B cell (primary cell): ENCODE results near the gene POP4. TPM values are rescaled to one million over a fixed set of nuclear protein-coding genes. Genes with fewer than 3 reads are reported as not detected.

ENCODE experiments used
- ATAC-seq: fragments of 200-7000 bp; cut with Tn5 transposase; one replicate; pipeline ENCODE4 v1.10.0; 2021; ENCODE audit warnings: low read depth, mild to moderate bottlenecking, moderate number of reproducible peaks, moderate library complexity
- CTCF ChIA-PET: fragments of 350-600 bp; sonication (Branson Sonifier 250); formaldehyde crosslinking; loops from one replicate; lab custom pipeline; 2021; ENCODE audit warnings: antibody characterized with exemption, inconsistent platforms; lab: Charles Lee
- POLR2A ChIA-PET: fragments of 350-600 bp; sonication (Branson Sonifier 250); formaldehyde crosslinking; loops from one replicate; lab custom pipeline; 2021; ENCODE audit warnings: antibody characterized with exemption; lab: Charles Lee
- DNase-seq: peaks from one replicate; pipeline ENCODE4 v3.0.0; 2013
- H2AFZ ChIP-seq: 2 replicates; pipeline ENCODE4 v1.6.1; 2012; ENCODE audit warnings: mild to moderate bottlenecking, low read depth, low read length; ENCODE audit not compliant: insufficient read depth, poor library complexity, severe bottlenecking
- H3K27ac ChIP-seq, 2 donors: 1 replicate in 1 of 2; 2 replicates in 1 of 2; pipeline ENCODE4 v1.5.1; 2012 to 2013; ENCODE audit warnings: low read length in 2 of 2, mild to moderate bottlenecking in 2 of 2, moderate library complexity in 1 of 2
- H3K27me3 ChIP-seq, 4 experiments: fragments of 200-600 bp in 1 of 4; sonication (generic) in 1 of 4; replicated peaks in 1 of 4; 1 replicate in 2 of 4; 2 replicates in 2 of 4; pipeline versions ENCODE4 v1.6.1 to v1.7.0; 2013 to 2016; ENCODE audit warnings: low read length in 3 of 4, mild to moderate bottlenecking in 2 of 4, mixed read lengths in 1 of 4, moderate library complexity in 1 of 4; ENCODE audit not compliant: insufficient read depth in 4 of 4, control insufficient read depth in 3 of 4; ENCODE audit errors: control extremely low read depth in 1 of 4
- H3K36me3 ChIP-seq, 2 experiments: replicated peaks in 1 of 2; 1 replicate in 1 of 2; 2 replicates in 1 of 2; pipeline versions ENCODE4 v1.6.1 to v1.7.1; 2013; ENCODE audit warnings: low read length in 1 of 2; ENCODE audit not compliant: insufficient read depth in 2 of 2, control insufficient read depth in 1 of 2; ENCODE audit errors: control extremely low read depth in 1 of 2, extremely low read depth in 1 of 2
- H3K4me1 ChIP-seq, 2 donors: fragments of 200-600 bp in 1 of 2; sonication (generic) in 1 of 2; 1 replicate in 1 of 2; 2 replicates in 1 of 2; pipeline versions ENCODE4 v1.5.1 to v1.6.1; 2013 to 2017; ENCODE audit warnings: low read length in 2 of 2; ENCODE audit not compliant: control insufficient read depth in 2 of 2, insufficient read depth in 2 of 2
- H3K4me2 ChIP-seq: replicated peaks from 2 replicates; pipeline ENCODE3; 2012; ENCODE audit warnings: mild to moderate bottlenecking, low read depth, low read length; ENCODE audit not compliant: poor library complexity, severe bottlenecking
- H3K4me3 ChIP-seq, 5 experiments: fragments of 200-600 bp in 1 of 5; sonication (generic) in 1 of 5; 1 replicate in 3 of 5; 2 replicates in 2 of 5; pipeline versions ENCODE4 v1.5.1 to v1.7.0; 2011 to 2016; ENCODE audit warnings: low read length in 4 of 5, mild to moderate bottlenecking in 4 of 5, low read depth in 2 of 5, control low read depth in 1 of 5, moderate library complexity in 1 of 5; ENCODE audit not compliant: insufficient read depth in 1 of 5; ENCODE audit errors: control extremely low read depth in 1 of 5, extremely low read depth in 1 of 5
- H3K79me2 ChIP-seq: fragments of 200-600 bp; sonication (generic); one replicate; pipeline ENCODE4 v1.6.0; 2016; ENCODE audit warnings: low read length; ENCODE audit not compliant: control insufficient read depth, insufficient read depth
- H3K9ac ChIP-seq: fragments of 200-600 bp; sonication (generic); 2 replicates; pipeline ENCODE4 v1.6.1; 2017; ENCODE audit warnings: mild to moderate bottlenecking, low read length, moderate library complexity
- H3K9me3 ChIP-seq, 3 donors: one replicate each; pipeline versions ENCODE4 v1.6.1 to v1.7.1; 2013; ENCODE audit warnings: low read length in 2 of 3; ENCODE audit not compliant: control insufficient read depth in 2 of 3, insufficient read depth in 1 of 3; ENCODE audit errors: control extremely low read depth in 1 of 3
- H4K20me1 ChIP-seq: 2 replicates; pipeline ENCODE4 v1.6.0; 2012; ENCODE audit warnings: mild to moderate bottlenecking, low read length; ENCODE audit not compliant: insufficient read depth, control insufficient read depth, poor library complexity, severe bottlenecking
- H3K27ac Mint-ChIP-seq: one replicate; pipeline ENCODE4 v1.8.0; 2021; ENCODE audit warnings: mixed read lengths
- H3K27me3 Mint-ChIP-seq: one replicate; pipeline ENCODE4 v1.8.0; 2021; ENCODE audit warnings: mixed read lengths
- H3K4me1 Mint-ChIP-seq: one replicate; pipeline ENCODE4 v1.8.0; 2021; ENCODE audit warnings: mixed read lengths
- H3K4me3 Mint-ChIP-seq: one replicate; pipeline ENCODE4 v1.8.0; 2021; ENCODE audit warnings: mixed read lengths
- H3K9me3 Mint-ChIP-seq: one replicate; pipeline ENCODE4 v1.8.0; 2022; ENCODE audit warnings: mixed read lengths; ENCODE audit not compliant: insufficient read depth
- EZH2 ChIP-seq: IDR thresholded peaks from 2 replicates; pipeline ENCODE4 v1.6.1; 2012; ENCODE audit warnings: borderline replicate concordance, low read depth, mild to moderate bottlenecking, moderate library complexity, low read length; ENCODE audit not compliant: insufficient read depth, poor library complexity, severe bottlenecking
- WGBS: methylation state at CpG from one replicate; pipeline ENCODE4 v1.1.5; 2013; ENCODE audit warnings: missing lambda C conversion rate; ENCODE audit not compliant: insufficient coverage; 5-methylcytosine and 5-hydroxymethylcytosine counted together
- intact Hi-C: fragments of 100-400 bp; cut with micrococcal nuclease; formaldehyde crosslinking; loops from one replicate; pipeline ENCODE4 v1.10.0; 2022
- polyA plus RNA-seq: library from polyadenylated mRNA; depleted of rRNA; stranded (reverse); fragments of >200 nt; gene quantifications from 2 replicates; pipeline ENCODE4 v1.2.3, GENCODE V29; 2012
- total RNA-seq, 2 donors: library from RNA; stranded (reverse); fragments of 120-200 nt in 1 of 2; gene quantifications; 1 replicate in 1 of 2; 2 replicates in 1 of 2; pipeline versions ENCODE4 v1.2.3 to v1.2.4, GENCODE V29; 2013 to 2022
- TF ChIP-seq, protein P1 (sequence below): fragments of 200-600 bp; IDR thresholded peaks from one replicate; pipeline ENCODE4 v1.8.0; 2022; ENCODE audit warnings: antibody characterized with exemption, mild to moderate bottlenecking

The POP4 gene
- total and polyA plus RNA-seq, 2 donors (not counting 1 experiment from before 2014, with no cell fraction given), result 58.9 to 61.2 TPM

DNA sequence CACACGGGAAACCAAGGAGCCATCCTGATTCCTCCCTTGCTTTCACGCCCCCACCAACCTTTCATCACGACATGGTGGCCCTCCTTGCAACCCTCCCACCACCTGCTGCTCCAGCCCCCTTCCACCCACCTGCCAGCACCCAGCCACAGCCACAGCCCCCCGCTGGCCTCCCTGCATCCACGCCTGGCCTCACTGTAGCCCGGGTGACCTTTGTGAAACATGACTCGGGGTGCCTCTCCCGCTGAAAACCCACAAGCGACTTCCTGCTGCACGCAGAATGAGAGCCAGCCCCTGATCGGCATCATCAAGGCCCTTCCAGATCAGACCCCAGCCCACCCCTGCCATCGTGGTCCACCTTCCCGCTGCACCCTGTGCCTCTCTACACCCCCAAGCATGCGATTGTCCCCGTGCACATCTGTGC lies 14.9 kb downstream of the POP4 start:
- ATAC-seq, result no peak
- H3K4me1 Mint-ChIP-seq, result peaks cover 20% of the 10 kb centered on the region

More for the DNA sequence above, 14.9 kb downstream of the POP4 start:
- intact Hi-C loops, result no loop called here
- H4K20me1 ChIP-seq, result no peaks in the 10 kb centered on the region
- ChIA-PET CTCF (no interaction called here), POLR2A (no interaction called here)
- no peaks in the 10 kb centered on the region for H3K9me3 Mint-ChIP-seq
- peak overlapping the region; percentile 23 for H2AFZ ChIP-seq
- H3K9ac ChIP-seq, result no peak overlapping the region
- DNase-seq, result no peak
- peaks cover 0 to 10% of the 10 kb centered on the region in 2 experiments for H3K36me3 ChIP-seq
- H3K4me3 ChIP-seq, result no peak overlapping the region
- peak overlapping the region; percentile 27 for H3K4me3 Mint-ChIP-seq
- peaks cover 0 to 12% (median 0%) of the 10 kb centered on the region in 4 experiments for H3K27me3 ChIP-seq
- no peak overlapping the region for H3K27ac ChIP-seq
- H3K79me2 ChIP-seq, result no peaks in the 10 kb centered on the region
- peaks cover 15% of the 10 kb centered on the region for H3K27me3 Mint-ChIP-seq
- peaks cover 3 to 24% of the 10 kb centered on the region in 2 donors for H3K4me1 ChIP-seq
- no peaks in the 10 kb centered on the region for H3K9me3 ChIP-seq
- no peak overlapping the region for H3K27ac Mint-ChIP-seq
- TF ChIP-seq, protein P1, sequence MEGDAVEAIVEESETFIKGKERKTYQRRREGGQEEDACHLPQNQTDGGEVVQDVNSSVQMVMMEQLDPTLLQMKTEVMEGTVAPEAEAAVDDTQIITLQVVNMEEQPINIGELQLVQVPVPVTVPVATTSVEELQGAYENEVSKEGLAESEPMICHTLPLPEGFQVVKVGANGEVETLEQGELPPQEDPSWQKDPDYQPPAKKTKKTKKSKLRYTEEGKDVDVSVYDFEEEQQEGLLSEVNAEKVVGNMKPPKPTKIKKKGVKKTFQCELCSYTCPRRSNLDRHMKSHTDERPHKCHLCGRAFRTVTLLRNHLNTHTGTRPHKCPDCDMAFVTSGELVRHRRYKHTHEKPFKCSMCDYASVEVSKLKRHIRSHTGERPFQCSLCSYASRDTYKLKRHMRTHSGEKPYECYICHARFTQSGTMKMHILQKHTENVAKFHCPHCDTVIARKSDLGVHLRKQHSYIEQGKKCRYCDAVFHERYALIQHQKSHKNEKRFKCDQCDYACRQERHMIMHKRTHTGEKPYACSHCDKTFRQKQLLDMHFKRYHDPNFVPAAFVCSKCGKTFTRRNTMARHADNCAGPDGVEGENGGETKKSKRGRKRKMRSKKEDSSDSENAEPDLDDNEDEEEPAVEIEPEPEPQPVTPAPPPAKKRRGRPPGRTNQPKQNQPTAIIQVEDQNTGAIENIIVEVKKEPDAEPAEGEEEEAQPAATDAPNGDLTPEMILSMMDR, result no peak
- TF ChIP-seq EZH2, result no peak
- WGBS, result 38% methylated on average over 15 of the region's 15 CpGs
- no peak overlapping the region for H3K4me2 ChIP-seq
